HepG2 (cell line): ENCODE results near the gene GNG3. TPM values are rescaled to one million over a fixed set of nuclear protein-coding genes. Genes with fewer than 3 reads are reported as not detected.

Experiments used
- CAMTA2 ChIP-seq: sonication (generic); formaldehyde crosslinking; IDR thresholded peaks from 2 replicates; pipeline ENCODE4 v1.4.0; 2020; ENCODE audit warnings: mild to moderate bottlenecking, missing genetic modification reagents, borderline replicate concordance
- CCAR2 ChIP-seq: fragments of 200-400 bp; formaldehyde crosslinking; optimal IDR thresholded peaks from 2 replicates; pipeline ENCODE3; 2018; ENCODE audit warnings: low read depth, mild to moderate bottlenecking, low read length, moderate library complexity
- CREB1 ChIP-seq, 2 experiments: fragments of 450-650 bp in 1 of 2; IDR thresholded peaks; 2 replicates each; pipeline ENCODE4 v1.6.1; 2016 to 2017; ENCODE audit warnings: control low read depth in 1 of 2, mild to moderate bottlenecking in 1 of 2, missing compliant biosample characterization in 1 of 2, missing genetic modification characterization in 1 of 2
- NFIB ChIP-seq: sonication (generic); formaldehyde crosslinking; IDR thresholded peaks from 2 replicates; pipeline ENCODE4 v1.9.0; 2021; ENCODE audit warnings: missing genetic modification reagents, mild to moderate bottlenecking, borderline replicate concordance
- RBFOX2 ChIP-seq: fragments of 200-400 bp; formaldehyde crosslinking; IDR thresholded peaks from 2 replicates; pipeline ENCODE4 v1.6.1; 2017; ENCODE audit warnings: low read depth, mild to moderate bottlenecking, low read length
- REPIN1 ChIP-seq: sonication (generic); formaldehyde crosslinking; IDR thresholded peaks from 2 replicates; pipeline ENCODE4 v1.8.0; 2022; ENCODE audit warnings: missing genetic modification reagents, low read depth, mild to moderate bottlenecking, borderline replicate concordance
- THAP7 ChIP-seq: sonication (generic); formaldehyde crosslinking; IDR thresholded peaks from 2 replicates; pipeline ENCODE4 v1.8.1; 2023; ENCODE audit warnings: mild to moderate bottlenecking, missing genetic modification reagents
- TRIM24 ChIP-seq: sonication (generic); formaldehyde crosslinking; IDR thresholded peaks from 2 replicates; pipeline ENCODE4 v1.8.0; 2022; ENCODE audit warnings: mild to moderate bottlenecking, missing genetic modification reagents
- ZBTB10 ChIP-seq: sonication (generic); formaldehyde crosslinking; IDR thresholded peaks from 2 replicates; pipeline ENCODE4 v1.4.0; 2020; ENCODE audit warnings: missing genetic modification reagents, borderline replicate concordance
- ZKSCAN8 ChIP-seq: IDR thresholded peaks from 2 replicates; pipeline ENCODE4 v1.6.1; 2016; ENCODE audit warnings: borderline replicate concordance, missing genetic modification reagents, missing compliant biosample characterization
- ZNF318 ChIP-seq: sonication (generic); formaldehyde crosslinking; IDR thresholded peaks from 2 replicates; pipeline ENCODE4 v1.4.0; 2020; ENCODE audit warnings: mild to moderate bottlenecking, missing genetic modification reagents
- ZNF430 ChIP-seq: sonication (generic); formaldehyde crosslinking; IDR thresholded peaks from 2 replicates; pipeline ENCODE4 v1.9.0; 2021; ENCODE audit warnings: mild to moderate bottlenecking, missing genetic modification reagents
- ZNF446 ChIP-seq: sonication (generic); formaldehyde crosslinking; IDR thresholded peaks from 2 replicates; pipeline ENCODE4 v1.5.0; 2020; ENCODE audit warnings: mild to moderate bottlenecking, missing genetic modification reagents
- ZNF496 ChIP-seq: sonication (generic); formaldehyde crosslinking; IDR thresholded peaks from 2 replicates; pipeline ENCODE4 v1.8.1; 2023; ENCODE audit warnings: mild to moderate bottlenecking, moderate library complexity, missing genetic modification reagents; ENCODE audit not compliant: insufficient replicate concordance
- ZNF572 ChIP-seq: sonication (generic); formaldehyde crosslinking; IDR thresholded peaks from 2 replicates; pipeline ENCODE4 v1.5.1; 2020; ENCODE audit warnings: mild to moderate bottlenecking, missing genetic modification reagents
- ZNF709 ChIP-seq: sonication (generic); formaldehyde crosslinking; IDR thresholded peaks from 2 replicates; pipeline ENCODE4 v1.5.0; 2020; ENCODE audit warnings: mild to moderate bottlenecking, missing genetic modification reagents
- ZNF841 ChIP-seq: sonication (generic); formaldehyde crosslinking; IDR thresholded peaks from 2 replicates; pipeline ENCODE4 v1.8.1; 2023; ENCODE audit warnings: missing genetic modification reagents, borderline replicate concordance
- polyA plus RNA-seq, 8 experiments: library from polyadenylated mRNA; depleted of rRNA in 3 of 8; stranded (reverse) in 7 of 8; unstranded in 1 of 8; fragments of >200 nt; fragmentation: Illumina TruSeq in 4 of 8; extraction: Trizol in 4 of 8; gene quantifications; 2 replicates each; pipeline versions ENCODE4 v1.2.1 to v1.2.3, GENCODE V29; 2011 to 2016; ENCODE audit warnings: low read depth in 4 of 8, missing spikeins in 1 of 8, mixed read lengths in 1 of 8; ENCODE audit not compliant: insufficient read depth in 1 of 8
- total RNA-seq, 5 experiments: library from RNA; depleted of rRNA; stranded (reverse); fragments of >200 nt; fragmentation: Illumina TruSeq; extraction: Trizol; gene quantifications; 2 replicates each; pipeline ENCODE4 v1.2.3, GENCODE V29; 2016; ENCODE audit warnings: low read depth in 1 of 5

GNG3 gene
- total and polyA plus RNA-seq, 2 of the 13 experiments (the other 11 are each of a cell fraction or from before 2014, with no cell fraction given): not detected

GRCh38 chr11:62671236-62671607 lies 36.3 kb upstream of the GNG3 start (continued):
- TF ChIP-seq ZNF841 (CRISPR knock-in tag) (no peak; the same call in 1 of the 2 replicates), ZNF446 (peak; percentile 6; the same call in 1 of the 2 replicates), ZNF496 (CRISPR knock-in tag) (no peak), REPIN1 (CRISPR knock-in tag) (no peak), ZNF572 (CRISPR knock-in tag) (no peak), ZKSCAN8 (CRISPR knock-in tag) (no peak), ZNF709 (CRISPR knock-in tag) (0 out of 2 replicates have a peak, but pooled peaks have one; percentile 12), CAMTA2 (CRISPR knock-in tag) (no peak), NFIB (CRISPR knock-in tag) (no peak), THAP7 (no peak), ZBTB10 (no peak), ZNF318 (CRISPR knock-in tag) (no peak), RBFOX2 (no peak), CREB1 (IDR thresholded peaks at IDR 0.05) (no peak), CREB1 (CRISPR knock-in tag; IDR thresholded peaks at IDR 0.05) (peak; percentile 28; the same call in 1 of the 2 replicates), CCAR2 (no peak), TRIM24 (CRISPR knock-in tag) (no peak), ZNF430 (no peak)
